T-cell (primary cell): Measurements from ENCODE around the gene CRYGN. TPM values are rescaled to one million over a fixed set of nuclear protein-coding genes. Genes with fewer than 3 reads are reported as not detected.

Experiments
- ATAC-seq, 4 experiments: fragments of 200-7000 bp in 3 of 4; fragments of 150-1000 bp in 1 of 4; cut with Tn5 transposase; replicated peaks in 1 of 4; 1 replicate in 3 of 4; 2 replicates in 1 of 4; pipeline ENCODE4 v1.10.0; 2021; ENCODE audit warnings: moderate library complexity in 3 of 4, mild to moderate bottlenecking in 2 of 4, moderate number of reproducible peaks in 1 of 4
- CTCF ChIA-PET, 2 donors: fragments of 300-600 bp; sonication (Branson Sonifier 250); formaldehyde crosslinking; loops; one replicate each; lab custom pipeline; 2022; ENCODE audit warnings: antibody characterized with exemption in 2 of 2; lab: Charles Lee
- POLR2A ChIA-PET, 2 donors: fragments of 300-600 bp; sonication (Branson Sonifier 250); formaldehyde crosslinking; loops; one replicate each; lab custom pipeline; 2022; ENCODE audit warnings: antibody characterized with exemption in 2 of 2; lab: Charles Lee
- DNase-seq, 35 experiments: peaks; one replicate each; pipeline versions ENCODE4 v3.0.0 to v3.0.0-alpha.2; 2013 to 2023
- H3K27ac ChIP-seq: one replicate; pipeline ENCODE4 v1.5.1; 2013; ENCODE audit warnings: low read length
- H3K27me3 ChIP-seq, 2 experiments: replicated peaks in 1 of 2; 1 replicate in 1 of 2; 2 replicates in 1 of 2; pipeline versions ENCODE4 v1.6.1 to v1.7.0; 2013; ENCODE audit warnings: low read length in 1 of 2, mixed read lengths in 1 of 2; ENCODE audit not compliant: control insufficient read depth in 2 of 2, insufficient read depth in 2 of 2; ENCODE audit errors: extremely low read depth in 1 of 2
- H3K36me3 ChIP-seq, 2 donors: 1 replicate in 1 of 2; 2 replicates in 1 of 2; pipeline versions ENCODE4 v1.6.1 to v1.7.0; 2013; ENCODE audit warnings: low read length in 1 of 2; ENCODE audit not compliant: control insufficient read depth in 2 of 2, insufficient read depth in 1 of 2; ENCODE audit errors: extremely low read depth in 1 of 2
- H3K4me1 ChIP-seq, 2 experiments: 1 replicate in 1 of 2; 2 replicates in 1 of 2; pipeline versions ENCODE4 v1.6.1 to v1.7.0; 2013; ENCODE audit warnings: low read length in 2 of 2, mixed read lengths in 1 of 2; ENCODE audit not compliant: insufficient read depth in 2 of 2, control insufficient read depth in 1 of 2; ENCODE audit errors: extremely low read depth in 1 of 2
- H3K4me3 ChIP-seq, 2 donors: 1 replicate in 1 of 2; 2 replicates in 1 of 2; pipeline versions ENCODE4 v1.5.1 to v1.7.0; 2013; ENCODE audit warnings: mild to moderate bottlenecking in 2 of 2, low read length in 1 of 2, moderate library complexity in 1 of 2; ENCODE audit not compliant: control insufficient read depth in 1 of 2; ENCODE audit errors: extremely low read depth in 1 of 2
- H3K9me3 ChIP-seq: 2 replicates; pipeline ENCODE4 v1.7.0; 2013
- H3K27ac Mint-ChIP-seq, 2 donors: one replicate each; pipeline ENCODE4 v1.8.0; 2020 to 2021; ENCODE audit warnings: mild to moderate bottlenecking in 2 of 2, mixed read lengths in 2 of 2
- H3K27me3 Mint-ChIP-seq, 2 donors: one replicate each; pipeline ENCODE4 v1.8.0; 2021 to 2022; ENCODE audit warnings: mixed read lengths in 2 of 2
- H3K36me3 Mint-ChIP-seq: one replicate; pipeline ENCODE4 v1.8.0; 2021; ENCODE audit warnings: mixed read lengths
- H3K4me1 Mint-ChIP-seq, 3 donors: one replicate each; pipeline ENCODE4 v1.8.0; 2020 to 2022; ENCODE audit warnings: mixed read lengths in 3 of 3, mild to moderate bottlenecking in 1 of 3
- H3K4me3 Mint-ChIP-seq, 3 donors: one replicate each; pipeline ENCODE4 v1.8.0; 2020 to 2022; ENCODE audit warnings: mild to moderate bottlenecking in 3 of 3, mixed read lengths in 3 of 3, moderate library complexity in 3 of 3
- H3K9me3 Mint-ChIP-seq, 3 donors: one replicate each; pipeline ENCODE4 v1.8.0; 2020 to 2022; ENCODE audit warnings: mixed read lengths in 3 of 3
- WGBS: methylation state at CpG from one replicate; pipeline ENCODE4 v1.1.5; 2013; ENCODE audit warnings: missing lambda C conversion rate; ENCODE audit not compliant: insufficient coverage; 5-methylcytosine and 5-hydroxymethylcytosine counted together
- total RNA-seq, 35 experiments: library from RNA in 6 of 35; stranded (reverse) in 6 of 35; fragments of 120-200 nt in 1 of 35; gene quantifications; one replicate each; pipeline versions ENCODE4 v1.2.1 to v1.2.4 and lab custom pipeline; 2013 to 2026

Gene CRYGN
- total RNA-seq, 5 donors from 2014 or later (not counting 1 experiment from before 2014, with no cell fraction given): 0.98 to 1.8 (median 1.0) TPM; not detected in 2

- no peak for ATAC-seq
- H3K4me3 ChIP-seq: no peak overlapping the region
- H3K4me1 Mint-ChIP-seq: peaks cover 7 to 15% (median 11%) of the 10 kb centered on the region in 3 donors
- no peaks in the 10 kb centered on the region for H3K9me3 ChIP-seq
- H3K36me3 ChIP-seq: no peaks in the 10 kb centered on the region
- CTCF ChIA-PET: no interaction called here
- H3K27ac ChIP-seq: no peak overlapping the region
- H3K4me3 Mint-ChIP-seq: no peak overlapping the region
- H3K36me3 Mint-ChIP-seq: no peaks in the 10 kb centered on the region
- DNase-seq: no peak
- peaks cover 6 to 37% of the 10 kb centered on the region in 2 experiments for H3K27me3 ChIP-seq
- POLR2A ChIA-PET: no interaction called here
- WGBS: 89% methylated on average over 14 of the region's 15 CpGs
- H3K27ac Mint-ChIP-seq: peak overlapping the region in 1 of 2 donors; percentile 34
- peaks cover 9 to 22% of the 10 kb centered on the region in 2 experiments for H3K4me1 ChIP-seq
- no peaks in the 10 kb centered on the region for H3K9me3 Mint-ChIP-seq
- H3K27me3 Mint-ChIP-seq: peaks cover 0 to 6% of the 10 kb centered on the region in 2 donors
Measured at GRCh38 chr7:151383638-151384351, 56.1 kb downstream of the CRYGN start.

- CTCF ChIA-PET: no interaction called here
- peaks cover 4 to 13% of the 10 kb centered on the region in 2 donors for H3K36me3 ChIP-seq
- Mint-ChIP-seq H3K36me3 (peaks cover 10% of the 10 kb centered on the region), H3K9me3 (no peaks in the 10 kb centered on the region), H3K27ac (peak overlapping the region; percentile 34 to 66), H3K27me3 (peaks cover 0 to 6% of the 10 kb centered on the region in 2 donors), H3K4me3 (peak overlapping the region; percentile 66 to 85 (median 74)), H3K4me1 (peaks cover 7 to 15% (median 11%) of the 10 kb centered on the region in 3 donors)
- WGBS: 19% methylated on average over 33 of the region's 37 CpGs
- DNase-seq (peak in 33 of 35 experiments; percentile 16 to 78 (median 48)), ATAC-seq (peak; percentile 32 to 68 (median 34))
- H3K27ac ChIP-seq: no peak overlapping the region
- H3K4me3 ChIP-seq: peak overlapping the region; percentile 48 to 66
- POLR2A ChIA-PET: interaction anchor here (0.6 to 0.7 kb wide), 2 partner anchors 62 to 104 kb away, joined by 3 read pairs; no protein-coding TSS in a partner anchor
- peaks cover 9 to 22% of the 10 kb centered on the region in 2 experiments for H3K4me1 ChIP-seq
- no peaks in the 10 kb centered on the region for H3K9me3 ChIP-seq
- peaks cover 6 to 37% of the 10 kb centered on the region in 2 experiments for H3K27me3 ChIP-seq
Measured at GRCh38 chr7:151382079-151382885, 57.7 kb downstream of the CRYGN start.

- H3K4me1 Mint-ChIP-seq: peaks cover 7 to 13% (median 11%) of the 10 kb centered on the region in 3 donors
- POLR2A ChIA-PET: no interaction called here
Measured at GRCh38 chr7:151381348-151382078, 58.4 kb downstream of the CRYGN start.

GRCh38 chr7:151381098-151381347 lies 58.9 kb downstream of the CRYGN start:
- H3K27ac Mint-ChIP-seq: no peak overlapping the region
- Histone ChIP-seq H3K4me1 (peaks cover 9 to 22% of the 10 kb centered on the region in 2 experiments), H3K27me3 (peaks cover 6 to 37% of the 10 kb centered on the region in 2 experiments), H3K4me3 (peak overlapping the region; percentile 30 to 44), H3K27ac (peak overlapping the region; percentile 60), H3K9me3 (no peaks in the 10 kb centered on the region), H3K36me3 (peaks cover 10 to 23% of the 10 kb centered on the region in 2 donors)
- H3K4me3 Mint-ChIP-seq: peak overlapping the region; percentile 53 to 75 (median 55)
- ChIA-PET CTCF (interaction anchor here in 1 of 2 donors (0.6 kb wide), 1 partner anchor 62 kb away, joined by 4 read pairs; no protein-coding TSS in a partner anchor), POLR2A (no interaction called here)
- WGBS: 44% methylated on average over 2 of the region's 7 CpGs
- peak in 2 of 4 experiments; percentile 6 to 8 for ATAC-seq
- H3K36me3 Mint-ChIP-seq: peaks cover 16% of the 10 kb centered on the region
- H3K4me1 Mint-ChIP-seq: peaks cover 7 to 13% (median 11%) of the 10 kb centered on the region in 3 donors
- no peaks in the 10 kb centered on the region for H3K9me3 Mint-ChIP-seq
- H3K27me3 Mint-ChIP-seq: peaks cover 0 to 6% of the 10 kb centered on the region in 2 donors
- DNase-seq: peak in 2 of 35 experiments; percentile 8 to 32

More at GRCh38 chr7:151381348-151382078, 58.4 kb downstream of the CRYGN start:
- CTCF ChIA-PET: interaction anchor here in 1 of 2 donors (0.6 kb wide), 1 partner anchor 62 kb away, joined by 4 read pairs; no protein-coding TSS in a partner anchor
- peak; percentile 66 to 86 (median 76) for ATAC-seq
- Mint-ChIP-seq H3K36me3 (peaks cover 15% of the 10 kb centered on the region), H3K27me3 (peaks cover 0 to 6% of the 10 kb centered on the region in 2 donors), H3K4me3 (peak overlapping the region in 2 of 3 donors; percentile 55 to 85), H3K9me3 (no peaks in the 10 kb centered on the region), H3K27ac (peak overlapping the region in 1 of 2 donors; percentile 34)
- peaks cover 6 to 37% of the 10 kb centered on the region in 2 experiments for H3K27me3 ChIP-seq
- peaks cover 9 to 22% of the 10 kb centered on the region in 2 experiments for H3K4me1 ChIP-seq
- peak overlapping the region; percentile 48 to 66 for H3K4me3 ChIP-seq
- H3K9me3 ChIP-seq: no peaks in the 10 kb centered on the region
- DNase-seq: peak; percentile 4 to 84 (median 62)
- WGBS: 2% methylated on average over 75 of the region's 83 CpGs
- H3K27ac ChIP-seq: peak overlapping the region; percentile 60
- peaks cover 8 to 18% of the 10 kb centered on the region in 2 donors for H3K36me3 ChIP-seq

GRCh38 chr7:151380199-151381097 lies 59.5 kb downstream of the CRYGN start:
- no peaks in the 10 kb centered on the region for H3K9me3 Mint-ChIP-seq
- peak overlapping the region; percentile 60 for H3K27ac ChIP-seq
- ATAC-seq: no peak
- H3K27me3 ChIP-seq: peaks cover 6 to 35% of the 10 kb centered on the region in 2 experiments
- H3K9me3 ChIP-seq: no peaks in the 10 kb centered on the region
- peaks cover 7 to 13% (median 11%) of the 10 kb centered on the region in 3 donors for H3K4me1 Mint-ChIP-seq
- DNase-seq: no peak
- no peak overlapping the region for H3K4me3 ChIP-seq
- peaks cover 9 to 22% of the 10 kb centered on the region in 2 experiments for H3K4me1 ChIP-seq
- ChIA-PET POLR2A (no interaction called here), CTCF (no interaction called here)
- peaks cover 20% of the 10 kb centered on the region for H3K36me3 Mint-ChIP-seq
- H3K36me3 ChIP-seq: peaks cover 10 to 29% of the 10 kb centered on the region in 2 donors
- peak overlapping the region; percentile 53 to 75 (median 55) for H3K4me3 Mint-ChIP-seq
- no peak overlapping the region for H3K27ac Mint-ChIP-seq
- 93% methylated on average over 29 of the region's 32 CpGs for WGBS
- peaks cover 0 to 6% of the 10 kb centered on the region in 2 donors for H3K27me3 Mint-ChIP-seq
